Spinal cord (tissue), 10 donors: Measurements from ENCODE around the gene LRRC30. TPM values are rescaled to one million over a fixed set of nuclear protein-coding genes. Genes with fewer than 3 reads are reported as not detected.

Source experiments
- DNase-seq, 6 donors: peaks; one replicate each; pipeline versions ENCODE4 v3.0.0 to v3.0.0-alpha.2; 2013 to 2015; ENCODE audit warnings: low spot score in 6 of 6, low read depth in 4 of 6
- H3K27ac ChIP-seq: one replicate; pipeline ENCODE4 v1.5.1; 2013; ENCODE audit warnings: low read depth, low read length, control low read depth
- H3K27me3 ChIP-seq: one replicate; pipeline ENCODE4 v1.6.1; 2013; ENCODE audit warnings: low read length; ENCODE audit not compliant: control insufficient read depth, insufficient read depth
- H3K36me3 ChIP-seq: one replicate; pipeline ENCODE4 v1.6.1; 2013; ENCODE audit warnings: low read length; ENCODE audit not compliant: control insufficient read depth, insufficient read depth
- H3K4me1 ChIP-seq: one replicate; pipeline ENCODE4 v1.6.1; 2013; ENCODE audit warnings: low read length; ENCODE audit not compliant: control insufficient read depth, insufficient read depth
- H3K4me3 ChIP-seq: one replicate; pipeline ENCODE4 v1.5.1; 2013; ENCODE audit warnings: low read depth, low read length, control low read depth
- H3K9me3 ChIP-seq: one replicate; pipeline ENCODE4 v1.6.1; 2013; ENCODE audit warnings: low read length; ENCODE audit not compliant: control insufficient read depth, insufficient read depth
- WGBS: methylation state at CpG from one replicate; pipeline ENCODE4 v1.1.5; 2013; ENCODE audit warnings: missing lambda C conversion rate; ENCODE audit not compliant: insufficient coverage; 5-methylcytosine and 5-hydroxymethylcytosine counted together
- polyA plus RNA-seq, 2 donors: library from polyadenylated mRNA; unstranded; fragments of 120-200 nt; gene quantifications; one replicate each; pipeline ENCODE4 v1.2.1, GENCODE V29; 2013; ENCODE audit not compliant: insufficient read length in 2 of 2
- total RNA-seq, 2 donors: library from RNA; depleted of rRNA in 1 of 2; stranded (reverse); fragments of 120-200 nt in 1 of 2; fragments of >200 nt in 1 of 2; gene quantifications; one replicate each; pipeline versions ENCODE4 v1.2.3 to v1.2.4, GENCODE V29; 2013 to 2014
- donor health status: healthy.

LRRC30 gene
- total and polyA plus RNA-seq, 4 donors: not detected

DNA sequence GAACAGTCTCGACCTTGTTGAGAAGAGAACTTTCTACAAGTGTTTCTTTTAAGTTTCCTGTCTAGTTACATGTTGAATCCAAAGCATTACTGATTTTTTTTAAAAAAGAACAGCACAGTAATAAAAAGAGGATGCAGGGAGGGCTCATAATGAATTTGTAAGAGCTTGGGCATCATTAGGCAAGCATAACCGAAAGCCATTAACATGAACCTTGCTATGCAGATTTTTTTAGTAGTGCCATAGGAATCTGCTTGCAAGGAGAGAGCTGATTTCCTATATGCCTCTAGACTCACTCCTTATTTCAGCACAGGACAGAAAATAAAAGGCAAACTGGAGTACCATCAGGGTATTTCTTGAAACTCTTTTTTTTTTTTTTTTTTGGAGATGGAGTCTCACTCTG lies 5.2 kb downstream of the LRRC30 start:
- Histone ChIP-seq H3K27me3 (no peaks in the 10 kb centered on the region), H3K36me3 (no peaks in the 10 kb centered on the region), H3K27ac (no peak overlapping the region), H3K9me3 (no peaks in the 10 kb centered on the region), H3K4me1 (no peaks in the 10 kb centered on the region), H3K4me3 (no peak overlapping the region)
- no CpG with 5 or more reads among the region's 2 CpGs for WGBS
- DNase-seq: peak in 1 of 6 donors; percentile 65

DNA sequence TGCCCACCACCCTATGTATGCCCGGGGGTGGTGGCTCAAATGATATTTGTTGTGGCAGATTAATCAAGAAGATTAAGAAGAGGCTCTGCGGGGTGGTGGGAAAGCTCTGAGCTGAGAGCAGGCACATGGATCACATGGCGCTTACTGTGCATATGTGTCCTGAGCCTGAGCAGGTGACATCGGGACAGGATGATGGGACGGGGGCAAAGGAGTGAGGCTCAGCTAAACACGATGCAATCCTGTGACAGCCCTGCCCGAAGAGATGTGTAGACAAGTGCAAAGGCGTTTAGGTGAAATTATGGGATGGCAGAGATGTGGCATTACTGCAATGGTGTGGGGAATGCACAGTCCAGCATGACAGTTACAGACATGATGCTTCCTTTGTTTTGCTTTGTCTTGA lies 6.0 kb downstream of the LRRC30 start:
- DNase-seq: no peak
- Histone ChIP-seq H3K9me3 (no peaks in the 10 kb centered on the region), H3K4me3 (no peak overlapping the region), H3K27ac (no peak overlapping the region), H3K27me3 (no peaks in the 10 kb centered on the region), H3K4me1 (no peaks in the 10 kb centered on the region), H3K36me3 (no peaks in the 10 kb centered on the region)
- 94% methylated on average over 8 of the region's 8 CpGs for WGBS

GRCh38 chr18:7237673-7238272 lies 6.9 kb downstream of the LRRC30 start:
- H3K36me3 ChIP-seq: no peaks in the 10 kb centered on the region
- DNase-seq: no peak

DNA sequence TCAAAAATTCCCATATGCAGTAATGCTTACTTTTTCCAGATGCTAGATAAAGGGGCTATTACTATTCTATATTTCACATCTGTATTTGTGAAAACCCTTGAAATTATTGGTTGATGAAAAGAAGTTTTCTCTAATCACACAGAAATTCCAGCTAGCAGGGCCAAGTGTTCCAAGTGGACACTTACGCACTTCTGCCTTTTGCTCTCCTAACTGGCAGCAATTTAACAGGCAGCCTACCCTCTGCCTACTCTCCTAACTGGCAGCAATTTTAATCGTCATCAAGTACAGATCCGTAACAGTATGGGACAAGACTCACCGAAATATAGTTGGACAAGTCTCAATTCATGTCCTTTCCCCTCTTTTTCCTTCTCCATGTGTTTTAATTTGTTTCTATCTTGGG lies 12.0 kb downstream of the LRRC30 start:
- no peaks in the 10 kb centered on the region for H3K36me3 ChIP-seq
- no peak for DNase-seq
- H3K27me3 ChIP-seq: no peaks in the 10 kb centered on the region
- 100% methylated on average over 1 of the region's 4 CpGs for WGBS
- H3K4me3 ChIP-seq: no peak overlapping the region
- peaks cover 4% of the 10 kb centered on the region for H3K4me1 ChIP-seq
- H3K9me3 ChIP-seq: no peaks in the 10 kb centered on the region
- no peak overlapping the region for H3K27ac ChIP-seq

More at GRCh38 chr18:7237673-7238272, 6.9 kb downstream of the LRRC30 start:
- no peak overlapping the region for H3K4me3 ChIP-seq
- no peaks in the 10 kb centered on the region for H3K9me3 ChIP-seq
- no peaks in the 10 kb centered on the region for H3K27me3 ChIP-seq
- no peak overlapping the region for H3K27ac ChIP-seq
- 82% methylated on average over 5 of the region's 6 CpGs for WGBS
- no peaks in the 10 kb centered on the region for H3K4me1 ChIP-seq

- DNase-seq: peak in 2 of 6 donors; percentile 55 to 77
- Histone ChIP-seq H3K4me1 (peaks cover 11% of the 10 kb centered on the region), H3K27ac (no peak overlapping the region), H3K27me3 (no peaks in the 10 kb centered on the region), H3K9me3 (no peaks in the 10 kb centered on the region), H3K4me3 (no peak overlapping the region), H3K36me3 (no peaks in the 10 kb centered on the region)
- WGBS: 92% methylated on average over 5 of the region's 6 CpGs
Measured at GRCh38 chr18:7248877-7249276, 18.0 kb downstream of the LRRC30 start.

DNA sequence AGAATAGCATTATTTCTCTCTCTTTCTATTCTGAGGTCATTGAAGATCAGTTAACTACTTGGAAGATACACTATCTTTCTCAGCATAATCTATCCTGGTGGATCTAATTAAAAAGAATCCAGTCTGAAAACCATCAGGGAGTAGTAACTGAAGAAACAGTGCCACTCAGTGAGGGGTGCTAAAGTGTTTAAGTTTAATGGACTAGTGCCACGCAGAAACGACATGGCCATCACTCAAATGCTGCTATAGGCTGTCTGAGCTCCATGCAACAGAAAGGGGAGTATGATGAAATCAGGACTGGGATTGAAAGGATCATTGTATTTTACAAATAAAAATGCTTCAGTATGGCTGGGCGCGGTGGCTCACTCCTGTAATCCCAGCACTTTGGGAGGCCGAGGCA lies 23.3 kb downstream of the LRRC30 start:
- Histone ChIP-seq H3K4me1 (no peaks in the 10 kb centered on the region), H3K27me3 (no peaks in the 10 kb centered on the region), H3K27ac (no peak overlapping the region), H3K4me3 (no peak overlapping the region), H3K36me3 (no peaks in the 10 kb centered on the region), H3K9me3 (no peaks in the 10 kb centered on the region)
- peak in 1 of 6 donors; percentile 60 for DNase-seq
- WGBS: 47% methylated on average over 2 of the region's 5 CpGs

DNA sequence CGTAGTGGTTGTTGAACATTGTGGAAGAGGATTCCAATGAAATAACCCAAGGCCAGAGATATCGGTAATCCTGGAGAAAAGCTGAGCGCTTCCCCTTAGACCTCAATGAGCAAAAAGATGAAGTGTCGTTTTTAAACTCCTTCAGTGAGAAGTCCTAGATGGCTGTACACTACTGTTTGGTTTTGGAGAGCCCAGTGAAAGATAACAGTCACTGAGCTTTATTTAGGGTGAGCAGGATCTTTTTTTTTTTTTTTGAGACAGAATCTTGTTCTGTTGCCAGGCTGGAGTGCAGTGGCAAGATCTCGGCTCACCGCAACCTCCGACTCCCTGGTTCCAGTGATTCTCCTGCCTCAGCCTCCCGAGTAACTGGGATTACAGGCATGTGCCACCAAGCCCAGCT lies 24.2 kb downstream of the LRRC30 start:
- Histone ChIP-seq H3K27me3 (no peaks in the 10 kb centered on the region), H3K27ac (no peak overlapping the region), H3K36me3 (no peaks in the 10 kb centered on the region), H3K4me1 (peaks cover 5% of the 10 kb centered on the region), H3K4me3 (no peak overlapping the region), H3K9me3 (no peaks in the 10 kb centered on the region)
- no peak for DNase-seq
- WGBS: 96% methylated on average over 6 of the region's 8 CpGs

- peaks cover 7% of the 10 kb centered on the region for H3K4me1 ChIP-seq
- no peak overlapping the region for H3K27ac ChIP-seq
- WGBS: 96% methylated on average over 5 of the region's 5 CpGs
Measured at GRCh38 chr18:7255643-7256042, 24.8 kb downstream of the LRRC30 start.

GRCh38 chr18:7256618-7257425 lies 25.9 kb downstream of the LRRC30 start:
- H3K27ac ChIP-seq: no peak overlapping the region
- no CpG with 5 or more reads among the region's 10 CpGs for WGBS
- H3K9me3 ChIP-seq: no peaks in the 10 kb centered on the region
- H3K4me1 ChIP-seq: peaks cover 7% of the 10 kb centered on the region
- H3K27me3 ChIP-seq: no peaks in the 10 kb centered on the region
- H3K36me3 ChIP-seq: no peaks in the 10 kb centered on the region
- peak in 1 of 6 donors; percentile 69 for DNase-seq
- H3K4me3 ChIP-seq: no peak overlapping the region

More at GRCh38 chr18:7255643-7256042, 24.8 kb downstream of the LRRC30 start:
- H3K9me3 ChIP-seq: no peaks in the 10 kb centered on the region
- no peak for DNase-seq
- no peaks in the 10 kb centered on the region for H3K27me3 ChIP-seq
- H3K36me3 ChIP-seq: no peaks in the 10 kb centered on the region
- no peak overlapping the region for H3K4me3 ChIP-seq

DNA sequence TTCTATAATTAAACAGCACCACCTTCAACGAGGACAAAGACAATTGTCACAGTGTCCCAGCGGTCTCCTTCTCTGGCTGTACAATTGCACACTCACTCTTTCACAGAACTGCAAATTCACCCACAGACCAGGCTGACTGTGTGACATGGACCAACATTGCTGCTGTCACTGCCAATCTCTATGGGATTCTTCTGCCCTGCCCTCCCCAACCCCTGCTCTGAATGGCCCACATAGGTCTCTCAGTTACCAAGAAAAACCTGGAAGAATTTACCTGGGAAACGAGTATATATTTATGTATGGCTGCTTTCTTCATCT lies 26.5 kb downstream of the LRRC30 start:
- Histone ChIP-seq H3K27ac (no peak overlapping the region), H3K36me3 (no peaks in the 10 kb centered on the region), H3K4me3 (no peak overlapping the region), H3K9me3 (no peaks in the 10 kb centered on the region), H3K4me1 (peaks cover 7% of the 10 kb centered on the region), H3K27me3 (no peaks in the 10 kb centered on the region)
- 44% methylated on average over 2 of the region's 3 CpGs for WGBS
- DNase-seq: peak in 1 of 6 donors; percentile 57
